Measurements from ENCODE around the gene CENPF.

GRCh38 chr1:214567481-214567980, 35.5 kb upstream of the CENPF start:
- TF ChIP-seq CTCF (IDR thresholded peaks at IDR 0.05) (no peak), POLR2A (IDR thresholded peaks at IDR 0.05) (no peak)

All from prostate gland (tissue), 2 donors.